D341Med (cell line): ENCODE measurements around the gene PEAK1.
"Not testable (repeated sequence)": the region's sequence is repeated elsewhere in the genome, so short reads cannot be mapped to it uniquely, and the experiment has no call there.

Experiments
- DNase-seq: peaks from one replicate; pipeline ENCODE4 v3.0.0; 2012; ENCODE audit warnings: low spot score

PEAK1 gene

DNA sequence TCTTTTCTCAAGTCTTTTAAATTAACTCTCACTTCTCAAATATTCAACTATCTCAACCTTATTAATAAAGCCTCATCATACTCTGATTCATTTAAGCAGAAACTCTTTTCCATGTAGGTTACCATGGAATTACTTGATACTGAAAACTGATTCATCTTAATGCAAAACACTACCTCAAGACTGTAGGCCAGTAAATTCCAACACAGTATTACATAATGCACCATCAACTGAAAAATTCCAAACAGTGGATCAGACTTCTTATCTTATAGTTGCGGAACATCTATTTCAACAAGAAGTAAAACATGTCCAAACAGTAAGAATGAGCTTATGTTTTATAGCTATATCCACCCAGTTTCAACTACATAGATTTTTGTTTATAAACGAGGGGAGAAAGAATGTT, 124.5 kb downstream of the PEAK1 start:
- no peak for DNase-seq

DNA sequence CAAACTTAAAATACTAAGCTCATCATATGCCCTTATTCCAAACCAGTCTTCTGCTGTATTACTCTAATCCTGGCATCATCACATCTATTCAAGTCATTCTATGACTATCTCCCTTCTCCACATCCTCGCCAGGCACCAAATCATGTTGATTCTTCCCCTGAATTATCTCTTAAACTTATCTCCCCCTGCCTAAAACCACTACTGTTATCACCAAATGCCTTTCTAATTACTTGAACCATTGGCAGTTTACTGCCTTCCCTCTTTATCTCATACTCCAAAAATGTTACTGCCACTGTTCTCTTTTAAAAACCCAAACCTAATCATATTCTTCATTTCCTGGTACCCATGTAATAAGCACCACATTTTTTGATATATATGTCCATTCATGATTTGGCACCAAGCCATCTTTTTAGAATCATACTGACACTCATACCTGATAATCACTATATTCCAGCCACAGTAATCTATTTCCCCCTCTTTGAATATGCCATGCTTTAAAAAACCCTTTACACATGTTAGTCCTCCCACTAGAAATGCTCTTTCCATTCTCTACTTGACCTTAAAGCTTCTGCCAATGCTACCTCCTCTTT, 126.8 kb downstream of the PEAK1 start:
- no peak for DNase-seq

DNA sequence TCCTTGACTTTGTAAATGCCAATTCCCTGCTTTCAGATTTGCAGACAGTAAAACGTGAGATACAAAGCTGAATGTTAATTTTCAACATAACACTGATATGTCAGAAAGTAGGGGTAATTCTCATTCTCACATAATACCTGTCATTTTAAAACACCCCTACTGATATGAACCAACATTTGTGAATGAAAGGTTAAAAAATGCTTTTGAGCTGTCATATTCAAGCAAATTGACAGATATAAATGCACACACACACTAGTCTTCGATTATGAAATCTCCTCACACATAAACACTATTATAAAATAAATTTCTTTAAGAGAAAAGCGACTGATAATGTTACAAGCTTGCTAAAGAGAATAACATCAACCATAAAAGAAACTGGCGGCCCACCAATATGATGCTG, 128.8 kb downstream of the PEAK1 start:
- no peak for DNase-seq

DNA sequence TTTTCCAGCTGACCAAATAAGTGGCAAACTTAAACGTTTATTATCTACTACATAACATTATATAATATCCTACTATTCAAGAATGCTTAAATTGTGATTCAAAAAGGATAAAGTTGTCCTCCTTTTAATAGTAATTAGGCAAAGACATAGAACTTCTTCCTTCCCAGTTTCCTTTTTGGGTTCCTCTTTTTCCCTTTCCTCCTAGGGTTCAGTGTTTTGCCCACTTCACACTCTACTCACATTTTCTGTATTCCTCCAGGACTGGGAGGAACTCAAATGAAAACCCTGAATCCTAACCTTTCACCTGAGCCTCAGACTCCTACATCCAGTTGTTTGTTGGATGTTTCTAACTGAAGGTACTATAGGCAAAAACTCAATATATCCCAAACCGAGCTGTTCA, 132.5 kb downstream of the PEAK1 start:
- no peak for DNase-seq

DNA sequence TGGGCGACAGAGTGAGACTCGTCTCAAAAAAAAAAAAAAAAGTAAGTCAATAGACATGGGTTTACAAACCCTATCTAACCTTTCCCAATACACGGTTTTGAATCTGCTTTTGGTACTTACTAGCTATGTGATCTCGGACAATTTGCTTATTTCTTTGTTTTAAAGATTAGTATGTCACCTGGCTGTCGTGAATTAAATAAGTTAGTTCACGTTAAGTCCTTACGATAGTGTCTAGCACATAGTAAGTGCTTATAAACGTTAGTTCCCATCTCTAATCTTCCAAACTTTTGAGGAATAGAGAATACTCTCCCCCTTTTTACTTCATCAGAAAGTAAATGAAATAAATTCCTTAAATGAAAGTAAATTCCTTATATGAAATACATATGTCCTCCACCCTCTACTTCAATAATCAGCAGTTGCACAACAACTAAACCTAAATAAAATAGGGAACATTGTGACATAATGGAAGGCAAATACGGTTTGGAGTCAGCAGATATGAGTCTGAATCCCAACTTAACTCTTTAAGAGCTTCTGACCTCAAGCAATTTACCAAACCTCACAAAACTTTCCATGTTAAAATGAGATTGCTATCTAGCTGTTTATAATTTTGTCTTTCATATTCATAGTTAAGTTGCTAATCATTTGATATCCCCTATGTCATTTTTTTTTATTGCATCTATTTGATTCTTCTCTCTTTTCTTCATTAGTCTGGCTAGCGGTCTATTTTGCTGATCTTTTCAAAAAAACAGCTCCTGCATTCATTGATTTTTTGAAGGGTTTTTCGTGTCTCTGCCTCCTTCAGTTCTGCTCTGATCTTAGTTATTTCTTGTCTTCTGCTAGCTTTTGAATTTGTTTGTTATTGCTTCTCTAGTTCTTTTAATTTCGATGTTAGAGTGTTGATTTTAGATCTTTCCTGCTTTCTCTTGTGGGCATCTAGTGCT, 134.6 kb downstream of the PEAK1 start:
- no peak for DNase-seq

DNA sequence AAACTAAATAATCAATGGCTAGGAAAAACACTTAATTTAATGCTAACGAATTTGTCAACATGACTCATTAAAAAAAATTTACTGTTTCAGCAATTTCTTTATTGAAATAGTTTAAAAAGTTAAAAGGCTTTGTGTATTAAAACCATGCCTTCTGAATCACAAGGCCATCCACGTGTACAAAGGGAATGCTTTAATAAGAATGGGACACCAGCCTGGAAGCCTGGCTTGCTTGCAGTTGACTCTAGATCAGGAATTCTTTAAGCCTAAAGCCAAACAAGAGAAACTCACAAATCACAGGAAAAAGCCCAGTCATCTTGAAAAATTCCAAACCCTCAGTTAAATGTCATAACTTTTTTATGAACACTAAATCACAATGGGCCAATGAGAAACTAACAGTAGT, 137.6 kb downstream of the PEAK1 start:
- DNase-seq = no peak

DNA sequence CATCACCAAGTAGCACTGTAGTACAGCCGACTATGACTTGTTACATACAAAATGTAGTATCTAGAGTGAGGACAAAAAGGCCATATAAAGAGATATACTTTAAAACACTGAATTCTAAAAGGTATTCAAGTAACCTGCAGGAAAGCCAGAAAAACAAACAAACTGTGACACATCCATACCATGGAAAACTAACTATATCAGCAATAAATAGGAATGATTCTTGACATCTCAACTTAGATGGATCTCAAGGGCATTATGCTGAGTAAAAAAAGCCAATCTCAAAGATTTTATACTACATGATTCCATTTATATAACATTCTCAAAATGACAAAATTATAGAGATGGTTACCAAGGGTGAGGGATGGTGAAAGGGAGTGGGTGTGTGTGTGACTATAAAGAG, 143.0 kb downstream of the PEAK1 start:
- DNase-seq = no peak

DNA sequence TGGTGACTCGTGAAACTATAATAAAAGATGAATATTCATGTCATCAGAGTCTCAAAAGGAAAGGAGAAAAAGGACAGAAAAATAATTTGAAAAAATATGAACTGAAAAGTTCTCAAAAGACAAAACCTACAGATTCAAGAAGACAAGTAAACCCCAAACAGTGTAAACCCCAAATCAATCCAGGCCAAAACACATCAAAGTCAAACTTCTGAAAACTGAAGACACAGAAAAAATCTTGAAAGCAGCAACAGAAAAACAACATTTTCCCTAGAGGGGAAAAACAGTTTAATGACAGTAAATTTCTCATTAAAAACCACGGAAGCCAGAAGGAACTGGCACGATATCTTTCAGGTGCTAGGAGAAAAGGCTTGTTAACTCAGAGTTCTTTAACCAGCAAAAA, 143.8 kb downstream of the PEAK1 start:
- DNase-seq = no peak

DNA sequence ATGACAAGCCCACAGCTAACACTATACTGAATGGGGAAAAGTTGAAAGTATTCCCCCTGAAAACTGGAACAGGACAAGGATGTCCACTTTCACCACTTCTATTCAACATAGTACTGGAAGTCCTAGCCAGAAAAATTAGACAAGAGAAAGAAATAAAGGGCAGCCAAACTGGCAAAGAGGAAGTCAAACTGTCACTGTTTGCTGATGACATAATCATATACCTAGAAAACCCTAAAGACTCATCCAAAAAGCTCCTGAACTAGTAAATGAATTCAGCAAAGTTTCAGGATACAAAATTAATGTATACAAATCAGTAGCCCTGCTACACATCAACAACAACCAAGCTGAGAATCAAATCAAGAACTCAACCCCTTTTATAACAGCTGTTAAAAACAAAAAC, 146.8 kb downstream of the PEAK1 start:
- DNase-seq = not testable (repeated sequence)

DNA sequence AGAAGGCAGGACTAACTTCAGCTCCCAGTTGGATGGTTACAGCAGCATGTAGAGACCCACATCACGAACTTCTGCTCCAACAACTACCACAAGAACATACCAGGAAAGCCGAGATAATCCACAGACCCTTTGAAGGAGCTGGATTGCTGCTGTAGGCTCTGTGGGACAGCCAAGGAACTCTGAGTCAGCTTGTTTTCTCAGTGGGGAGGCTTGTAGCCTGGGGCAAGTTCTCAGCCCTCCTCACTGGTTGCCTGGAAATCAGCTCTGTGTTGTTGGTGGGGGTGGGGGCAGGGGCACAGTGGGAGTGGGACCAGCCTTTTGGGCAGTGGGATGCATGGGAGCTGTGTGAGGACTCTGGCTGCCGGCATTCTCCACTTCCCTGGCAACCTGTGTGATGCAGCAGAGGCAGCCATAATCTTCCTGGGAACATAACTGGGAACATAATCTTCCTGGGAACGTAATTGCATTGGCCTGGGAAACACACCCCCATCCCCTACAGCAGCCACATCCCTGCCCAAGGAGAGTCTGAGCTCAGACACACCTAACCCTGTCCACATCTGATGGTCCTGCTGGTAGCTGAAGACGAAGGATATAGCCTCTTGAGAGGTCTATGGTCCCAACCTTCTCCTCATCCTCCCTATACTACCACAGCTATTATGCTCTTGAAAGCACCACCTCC, 153.1 kb downstream of the PEAK1 start:
- no peak for DNase-seq

DNA sequence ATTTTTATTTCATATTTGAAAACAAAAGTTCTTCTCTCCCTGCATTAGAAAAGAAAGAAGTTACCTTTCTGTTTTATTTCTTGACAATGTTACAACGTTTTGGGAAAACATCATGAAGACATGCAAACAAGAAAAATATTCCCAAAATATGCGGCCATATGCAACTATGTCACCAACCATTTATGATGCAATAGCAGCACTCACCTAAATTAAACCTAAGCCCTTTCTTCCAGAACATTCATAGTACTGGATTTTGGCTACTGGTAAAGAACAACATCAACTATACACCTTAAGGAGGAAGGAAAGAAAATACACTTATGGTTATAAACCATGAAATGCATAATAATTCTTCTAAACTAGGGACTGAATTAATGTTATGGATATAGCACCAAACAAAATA, 164.5 kb downstream of the PEAK1 start:
- DNase-seq = no peak

DNA sequence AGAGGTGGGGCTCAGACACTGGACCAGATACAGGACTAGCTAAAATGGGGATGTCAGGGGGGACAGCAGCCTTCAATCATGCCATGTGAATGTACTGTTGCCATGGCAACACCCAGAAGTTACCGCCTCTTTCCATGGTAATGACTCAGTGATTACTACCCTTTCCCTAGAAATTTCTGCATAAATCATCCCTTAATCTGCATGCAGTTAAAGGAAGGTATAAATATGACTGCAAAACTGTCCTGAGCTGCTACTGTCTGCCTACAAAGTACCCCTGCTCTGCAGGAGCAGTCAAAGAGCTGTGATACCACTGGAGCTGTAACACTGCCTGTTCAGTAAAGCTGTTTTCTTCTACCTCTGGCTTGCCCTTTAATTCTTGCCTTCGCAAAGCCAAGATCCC, 168.2 kb downstream of the PEAK1 start:
- no peak for DNase-seq

DNA sequence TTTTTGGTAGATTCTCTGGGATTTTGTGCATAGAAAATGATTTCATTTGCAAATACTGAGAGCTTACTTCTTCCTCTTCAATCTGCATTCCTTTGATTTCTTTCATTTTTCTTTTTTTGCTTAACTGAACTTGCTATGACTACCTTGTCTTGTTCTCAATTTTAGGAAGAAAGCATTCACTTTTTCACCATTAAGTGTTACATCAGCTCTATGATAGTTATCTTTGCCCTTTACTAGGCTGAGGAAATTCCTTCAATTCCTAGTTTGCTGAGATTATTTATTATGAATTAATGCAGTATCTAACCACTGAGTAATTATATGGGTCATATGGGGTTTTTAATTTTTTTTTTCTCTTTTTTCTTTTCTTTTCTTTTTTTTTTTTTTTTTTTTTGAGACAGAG, 172.8 kb downstream of the PEAK1 start:
- no peak for DNase-seq

DNA sequence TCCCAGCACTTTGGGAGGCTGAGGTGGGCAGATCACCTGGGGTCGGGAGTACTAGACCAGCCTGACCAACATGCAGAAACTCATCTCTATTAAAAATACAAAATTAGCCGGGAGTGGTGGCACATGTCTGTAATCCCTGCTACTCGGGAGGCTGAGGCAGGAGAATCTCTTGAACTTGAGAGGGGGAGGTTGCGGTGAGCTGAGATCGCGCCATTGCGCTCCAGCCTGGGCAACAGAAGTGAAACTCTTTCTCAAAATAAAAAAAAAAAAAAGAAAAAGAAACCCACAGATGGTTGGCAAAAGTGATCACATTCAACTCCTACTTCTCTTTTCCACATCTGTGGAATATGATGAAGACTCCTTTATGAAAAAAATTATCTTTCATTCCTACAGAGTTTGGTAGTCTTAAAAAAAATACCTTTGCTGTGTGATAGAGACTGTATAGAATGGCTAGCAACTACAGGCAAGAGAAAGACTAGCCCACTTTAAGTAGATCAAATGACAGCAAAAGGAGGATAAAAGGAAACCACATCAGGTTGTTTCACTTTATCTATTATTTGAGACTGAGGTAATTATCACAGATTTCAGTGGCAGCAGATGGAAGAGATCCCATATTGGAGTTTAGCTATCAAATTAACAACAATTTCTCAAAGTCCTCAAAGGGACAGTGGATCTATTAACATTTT, 176.0 kb downstream of the PEAK1 start:
- DNase-seq = no peak

DNA sequence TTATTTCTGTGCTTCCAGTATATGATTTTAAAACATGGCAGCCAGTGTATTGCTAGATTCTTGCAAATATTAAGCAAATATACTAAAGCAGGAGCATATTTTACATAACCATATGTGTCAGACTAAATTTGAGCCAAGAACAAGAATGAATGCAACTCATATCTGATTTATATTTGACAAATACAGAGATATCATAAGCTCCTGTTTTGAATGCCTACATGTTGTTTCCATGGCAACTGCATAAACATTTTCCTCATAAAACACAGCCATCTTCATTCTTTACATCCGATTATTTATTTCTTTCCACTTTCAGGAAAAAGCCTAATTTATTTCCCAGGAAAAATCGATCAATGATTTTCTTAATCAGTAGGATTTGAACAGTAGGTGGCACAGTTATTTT, 176.8 kb downstream of the PEAK1 start:
- no peak for DNase-seq

DNA sequence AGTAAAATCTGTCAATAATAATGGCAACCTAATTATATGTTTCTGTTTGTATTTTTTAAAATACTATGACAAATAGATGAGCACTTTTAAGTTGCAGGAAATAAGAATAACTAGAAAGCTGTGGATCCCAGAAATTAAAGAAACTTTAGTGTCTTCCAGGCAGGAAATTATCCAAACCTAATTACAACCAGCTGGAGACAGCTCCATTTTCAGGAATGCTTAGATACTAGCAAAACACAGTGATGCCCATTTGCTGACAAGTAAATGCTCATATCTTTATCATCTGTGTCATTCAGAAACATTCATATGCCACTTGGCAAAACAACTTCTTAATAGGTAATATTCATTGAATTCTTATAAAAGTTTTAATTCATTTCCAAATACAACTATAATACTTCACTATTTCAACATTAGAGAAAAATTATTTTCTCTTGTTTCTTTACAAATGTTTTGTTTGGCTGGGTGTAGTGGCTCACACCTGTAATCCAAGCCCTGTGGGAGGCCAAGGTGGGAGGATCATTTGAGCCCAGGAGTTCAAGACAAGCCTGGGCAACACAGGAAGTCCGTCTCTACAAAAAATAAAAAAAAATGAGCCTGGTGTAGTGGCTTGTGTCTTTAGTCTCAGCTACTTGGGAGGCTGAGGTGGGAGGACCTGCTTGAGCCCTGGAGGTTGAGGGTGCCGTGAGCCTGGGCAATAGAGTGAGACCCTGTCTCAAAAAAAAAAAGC, 179.9 kb downstream of the PEAK1 start:
- DNase-seq = no peak

DNA sequence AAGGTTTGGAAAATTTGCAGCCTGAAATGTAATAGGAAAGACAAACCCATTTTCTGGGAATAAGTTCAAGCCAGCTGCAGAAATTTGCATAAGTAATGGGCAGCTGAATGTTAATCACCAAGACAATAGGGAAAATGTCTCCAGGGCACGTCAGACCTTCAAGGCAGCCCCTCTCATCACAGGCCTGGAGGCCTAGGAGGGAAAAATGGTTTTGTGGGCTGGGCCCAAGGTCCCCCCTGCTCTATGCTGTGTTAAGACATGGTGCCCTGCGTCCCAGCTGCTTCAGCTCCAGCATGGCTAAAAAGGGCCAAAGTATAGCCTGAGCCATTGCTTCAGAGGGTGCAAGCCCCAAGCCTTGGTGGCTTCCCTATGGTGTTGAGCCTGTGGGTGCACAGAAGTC, 184.3 kb downstream of the PEAK1 start:
- DNase-seq = no peak

DNA sequence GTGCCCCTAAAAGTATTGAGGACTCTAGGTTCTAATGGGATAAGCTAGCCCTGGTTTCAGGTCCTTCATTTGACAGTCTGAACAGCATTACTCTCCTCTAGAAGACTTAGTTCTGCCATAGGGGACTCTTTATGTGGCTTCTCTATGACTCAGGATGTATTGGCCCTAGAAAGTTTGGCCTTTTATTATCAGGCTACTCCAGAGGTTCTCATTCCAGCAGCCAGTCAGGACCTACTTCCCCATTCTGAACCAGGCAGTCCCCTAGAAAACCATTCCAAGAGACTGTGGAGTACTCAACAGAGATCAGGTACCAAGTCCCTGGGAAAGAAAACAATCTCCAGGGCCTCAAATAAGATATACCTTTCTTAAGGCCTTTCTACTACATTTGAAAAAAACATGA, 191.1 kb downstream of the PEAK1 start:
- no peak for DNase-seq

DNA sequence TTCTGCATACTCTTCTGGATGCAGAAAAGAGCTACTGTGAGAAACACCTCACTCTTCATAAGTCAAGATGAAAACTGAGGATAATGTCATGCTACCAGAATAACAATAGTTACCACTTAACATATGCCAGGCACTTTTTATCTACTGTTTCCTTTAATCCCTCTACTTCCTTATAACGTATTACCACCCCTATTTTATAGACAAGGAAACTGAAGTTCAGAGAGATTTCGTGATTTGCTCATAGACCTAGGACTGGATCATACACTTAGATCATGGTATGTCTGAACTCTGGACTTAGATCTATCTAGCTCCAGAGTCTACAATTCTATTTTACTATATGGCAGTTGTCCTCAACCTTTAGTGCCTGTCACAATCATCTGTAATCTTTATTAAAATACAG, 193.3 kb downstream of the PEAK1 start:
- DNase-seq = no peak

DNA sequence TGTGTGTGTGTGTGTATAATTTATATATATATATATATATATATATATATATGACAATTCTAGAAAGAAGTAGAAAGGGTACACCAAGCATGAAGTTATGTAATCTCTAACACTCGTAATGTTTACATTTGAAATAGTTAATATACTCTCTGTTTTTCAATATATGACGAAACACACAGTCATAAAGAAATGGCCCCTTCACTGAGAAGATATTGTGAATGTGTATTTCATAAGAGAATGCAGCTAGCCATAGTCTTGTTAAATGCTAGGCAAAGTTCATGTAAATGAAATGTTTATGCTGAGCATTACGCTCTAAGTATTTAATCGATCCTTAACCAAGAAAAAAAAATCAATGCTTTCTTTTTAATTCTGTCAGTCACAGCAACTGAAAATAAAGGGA, 194.3 kb downstream of the PEAK1 start:
- DNase-seq = no peak

DNA sequence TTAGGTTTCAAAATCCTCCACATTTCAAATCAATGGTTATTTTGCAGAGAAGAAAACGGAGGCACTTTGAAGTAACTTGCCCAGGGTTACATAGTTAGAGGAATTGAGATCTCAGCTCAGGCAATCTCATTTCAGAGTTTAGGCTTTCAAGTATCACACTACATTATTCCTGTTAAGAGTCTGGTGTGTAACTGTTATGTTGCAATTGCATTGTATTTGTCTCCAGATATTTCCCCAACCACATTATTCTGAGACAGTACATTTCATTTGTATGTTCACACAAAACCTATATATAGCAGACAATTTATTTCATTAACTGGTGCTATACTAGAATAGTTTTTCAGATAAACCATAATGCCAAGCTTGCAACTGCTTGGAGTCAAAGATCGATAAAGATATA, 194.8 kb downstream of the PEAK1 start:
- no peak for DNase-seq

DNA sequence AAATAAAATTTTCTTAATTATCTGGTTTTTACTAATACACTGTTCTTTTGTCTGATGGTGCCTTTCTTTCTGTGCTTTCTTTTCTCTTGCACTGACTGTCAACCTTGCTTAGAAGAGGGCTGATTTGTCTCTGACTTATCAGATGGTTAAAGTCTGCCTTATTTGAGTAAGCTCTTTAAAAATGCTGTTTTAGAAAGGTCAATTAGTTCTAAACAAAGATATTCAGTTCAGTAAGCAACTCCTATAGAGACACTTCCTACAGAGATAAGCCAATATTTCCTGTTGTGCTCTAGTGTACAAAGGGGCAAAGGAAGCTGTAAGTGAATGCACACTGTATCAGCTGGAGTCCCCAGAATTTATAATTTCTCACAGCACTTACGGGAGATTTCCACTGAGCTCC, 195.6 kb downstream of the PEAK1 start:
- no peak for DNase-seq
